SK-N-MC (cell line): Measurements from ENCODE around the gene P4HB.

Experiments
- EZH2 ChIP-seq: fragments of 200-600 bp; sonication (generic); IDR thresholded peaks from one replicate; pipeline ENCODE4 v1.6.1; 2017; ENCODE audit warnings: antibody characterized with exemption
- POLR2AphosphoS5 ChIP-seq: IDR thresholded peaks from 2 replicates; pipeline ENCODE4 v1.6.1; 2012; ENCODE audit warnings: mild to moderate bottlenecking, low read depth, low read length, borderline replicate concordance

GRCh38 chr17:81858170-81858966 lies 2.0 kb downstream of the P4HB start:
- TF ChIP-seq EZH2 (no peak), POLR2AphosphoS5 (no peak)
